GM23248 (cell line): ENCODE measurements around the gene TRPM5. TPM values are rescaled to one million over a fixed set of nuclear protein-coding genes. Genes with fewer than 3 reads are reported as not detected.

Experiments
- DNase-seq: peaks from one replicate; pipeline ENCODE4 v3.0.0-alpha.2; 2015
- H2AFZ ChIP-seq: fragments of 200-600 bp; sonication (generic); 2 replicates; pipeline ENCODE4 v1.6.1; 2016; ENCODE audit warnings: antibody characterized with exemption
- H3F3A ChIP-seq: fragments of 200-600 bp; sonication (generic); 2 replicates; pipeline ENCODE4 v1.6.1; 2016; ENCODE audit warnings: mild to moderate bottlenecking, antibody characterized with exemption, mixed run types; ENCODE audit not compliant: insufficient read depth
- H3K27ac ChIP-seq: fragments of 200-600 bp; sonication (generic); 2 replicates; pipeline ENCODE4 v1.5.1; 2016; ENCODE audit warnings: mild to moderate bottlenecking
- H3K27me3 ChIP-seq: fragments of 200-600 bp; sonication (generic); replicated peaks from 2 replicates; pipeline ENCODE4 v1.6.1; 2016; ENCODE audit warnings: mild to moderate bottlenecking; ENCODE audit not compliant: insufficient read depth
- H3K36me3 ChIP-seq: fragments of 200-600 bp; sonication (generic); 2 replicates; pipeline ENCODE4 v1.6.1; 2016; ENCODE audit warnings: low read depth, mild to moderate bottlenecking
- H3K4me1 ChIP-seq: fragments of 200-600 bp; sonication (generic); 2 replicates; pipeline ENCODE4 v1.6.1; 2016; ENCODE audit warnings: mild to moderate bottlenecking; ENCODE audit not compliant: insufficient read depth
- H3K4me2 ChIP-seq: fragments of 200-600 bp; sonication (generic); one replicate; pipeline ENCODE4 v1.6.1; 2016; ENCODE audit warnings: mild to moderate bottlenecking; ENCODE audit not compliant: unreplicated experiment
- H3K4me3 ChIP-seq: fragments of 200-600 bp; sonication (generic); 2 replicates; pipeline ENCODE4 v1.5.1; 2016; ENCODE audit warnings: mild to moderate bottlenecking
- H3K79me2 ChIP-seq: fragments of 200-600 bp; sonication (generic); 2 replicates; pipeline ENCODE4 v1.6.1; 2016; ENCODE audit warnings: mild to moderate bottlenecking; ENCODE audit not compliant: insufficient read depth
- H3K9ac ChIP-seq: fragments of 200-600 bp; sonication (generic); 2 replicates; pipeline ENCODE4 v1.6.1; 2016; ENCODE audit warnings: mild to moderate bottlenecking
- H3K9me2 ChIP-seq: fragments of 200-600 bp; sonication (generic); 2 replicates; pipeline ENCODE4 v1.6.1; 2016; ENCODE audit warnings: mixed run types, mild to moderate bottlenecking, moderate library complexity; ENCODE audit not compliant: insufficient read depth
- H3K9me3 ChIP-seq: fragments of 200-600 bp; sonication (generic); one replicate; pipeline ENCODE4 v1.6.1; 2017; ENCODE audit warnings: low read depth
- H4K20me1 ChIP-seq: fragments of 200-600 bp; sonication (generic); 2 replicates; pipeline ENCODE4 v1.6.0; 2016; ENCODE audit not compliant: insufficient read depth
- EZH2 ChIP-seq: fragments of 200-600 bp; sonication (generic); IDR thresholded peaks from 2 replicates; pipeline ENCODE4 v1.6.1; 2018; ENCODE audit warnings: antibody characterized with exemption, mild to moderate bottlenecking; ENCODE audit not compliant: insufficient read depth, poor library complexity, severe bottlenecking
- EZH2phosphoT487 ChIP-seq: fragments of 200-600 bp; sonication (generic); IDR thresholded peaks from 2 replicates; pipeline ENCODE4 v1.6.1; 2018; ENCODE audit warnings: antibody characterized with exemption, moderate library complexity, mild to moderate bottlenecking, low read depth; ENCODE audit not compliant: insufficient read depth
- WGBS, 2 experiments: methylation state at CpG; one replicate each; pipeline ENCODE4 v1.1.6; 2015 to 2017; ENCODE audit warnings: low lambda C conversion rate in 2 of 2, low coverage in 1 of 2; ENCODE audit errors: missing lambda C conversion rate in 2 of 2; 5-methylcytosine and 5-hydroxymethylcytosine counted together
- in situ Hi-C: fragments of 300-500 bp; cut with MboI; formaldehyde crosslinking; loops from 2 replicates; pipeline ENCODE4 v1.15.0; 2020
- polyA plus RNA-seq: library from polyadenylated mRNA; unstranded; fragments of >200 nt; fragmentation: Nextera tagmentation; extraction: Ambion mirVana; gene quantifications from 2 replicates; pipeline ENCODE4 v1.2.1, GENCODE V29; 2016
- total RNA-seq: library from RNA; depleted of rRNA; stranded (reverse); fragments of >200 nt; shearing (Covaris generic); gene quantifications from 2 replicates; pipeline ENCODE4 v1.2.3, GENCODE V29; 2014

Gene TRPM5
- total and polyA plus RNA-seq, 2 experiments from 2014 or later = not detected

GRCh38 chr11:2443406-2443805, 908 bp downstream of the TRPM5 start:
- peaks cover 36% of the 10 kb centered on the region for H3K27me3 ChIP-seq
- H3K4me2 ChIP-seq = no peak overlapping the region

DNA sequence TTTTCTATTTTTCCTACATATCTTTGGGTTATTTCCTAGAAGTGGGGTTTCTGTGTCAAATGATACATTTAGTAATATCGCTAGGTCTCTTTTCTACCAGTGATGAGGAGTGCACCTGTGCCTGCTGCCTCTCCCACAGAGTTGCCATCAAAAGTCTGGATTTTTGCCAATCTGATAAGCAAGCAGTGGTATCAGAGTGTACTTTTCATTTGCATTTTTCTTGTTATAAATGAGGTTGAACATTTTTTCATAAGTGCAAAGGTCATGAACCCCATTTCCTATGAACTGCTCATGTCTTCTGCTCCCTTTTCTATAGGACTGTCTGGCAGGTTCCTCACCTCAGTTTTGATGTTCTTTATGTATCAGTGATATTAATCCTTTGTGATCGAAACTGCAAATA, 1.7 kb downstream of the TRPM5 start:
- Histone ChIP-seq H3K79me2 (no peaks in the 10 kb centered on the region), H3K27ac (no peak overlapping the region), H4K20me1 (no peaks in the 10 kb centered on the region), H3K9me3 (no peaks in the 10 kb centered on the region), H3K4me2 (no peak overlapping the region), H2AFZ (no peak overlapping the region), H3K4me1 (no peaks in the 10 kb centered on the region), H3K9me2 (no peaks in the 10 kb centered on the region), H3F3A (no peaks in the 10 kb centered on the region), H3K4me3 (no peak overlapping the region), H3K9ac (no peak overlapping the region), H3K36me3 (no peaks in the 10 kb centered on the region), H3K27me3 (peaks cover 44% of the 10 kb centered on the region)
- in situ Hi-C loops = no loop called here
- 90 to 97% methylated on average over 2 of the region's 2 CpGs for WGBS, 2 experiments
- no peak for TF ChIP-seq EZH2
- no peak for TF ChIP-seq EZH2phosphoT487
- DNase-seq = no peak

More at GRCh38 chr11:2443406-2443805, 908 bp downstream of the TRPM5 start:
- no peak for TF ChIP-seq EZH2
- TF ChIP-seq EZH2phosphoT487 = no peak
- Histone ChIP-seq H3K4me1 (no peaks in the 10 kb centered on the region), H3F3A (no peaks in the 10 kb centered on the region), H3K27ac (no peak overlapping the region), H3K36me3 (no peaks in the 10 kb centered on the region), H3K79me2 (no peaks in the 10 kb centered on the region), H2AFZ (no peak overlapping the region), H3K4me3 (no peak overlapping the region), H3K9ac (no peak overlapping the region), H4K20me1 (no peaks in the 10 kb centered on the region), H3K9me2 (no peaks in the 10 kb centered on the region), H3K9me3 (no peaks in the 10 kb centered on the region)
- DNase-seq = no peak
- WGBS, 2 experiments = 18 to 19% methylated on average over 11 of the region's 11 CpGs
- in situ Hi-C loops = no loop called here

DNA sequence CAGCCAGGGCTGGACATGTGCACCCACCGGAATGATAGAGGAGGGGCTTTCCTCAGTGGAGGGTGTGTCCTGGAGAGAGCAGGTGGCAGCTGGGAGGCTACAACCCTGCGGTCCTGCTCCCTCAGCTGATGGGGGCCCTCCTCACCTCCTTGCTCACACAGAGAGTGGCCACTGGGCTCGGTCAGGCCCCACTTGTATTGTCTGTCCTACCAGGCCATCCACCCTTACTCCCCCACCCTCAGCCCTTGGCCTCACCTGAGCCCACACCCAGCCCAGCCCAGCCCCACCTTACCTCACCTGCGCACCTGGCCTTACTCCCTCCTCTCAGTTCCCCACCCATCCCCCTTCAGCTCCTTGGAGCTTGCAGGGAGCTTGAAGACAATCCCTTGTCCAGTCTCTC, 3.1 kb downstream of the TRPM5 start:
- Histone ChIP-seq H3K9ac (no peak overlapping the region), H3K36me3 (no peaks in the 10 kb centered on the region), H3K4me2 (no peak overlapping the region), H3K79me2 (no peaks in the 10 kb centered on the region), H3K4me3 (no peak overlapping the region), H4K20me1 (no peaks in the 10 kb centered on the region), H3K27ac (no peak overlapping the region), H3F3A (no peaks in the 10 kb centered on the region), H3K9me3 (no peaks in the 10 kb centered on the region), H3K9me2 (no peaks in the 10 kb centered on the region), H2AFZ (no peak overlapping the region), H3K27me3 (peaks cover 46% of the 10 kb centered on the region), H3K4me1 (no peaks in the 10 kb centered on the region)
- DNase-seq = no peak
- TF ChIP-seq EZH2phosphoT487 (no peak), EZH2 (no peak)
- in situ Hi-C loops = no loop called here
- WGBS, 2 experiments = 24 to 29% methylated on average over 3 to 4 of the region's 4 CpGs

DNA sequence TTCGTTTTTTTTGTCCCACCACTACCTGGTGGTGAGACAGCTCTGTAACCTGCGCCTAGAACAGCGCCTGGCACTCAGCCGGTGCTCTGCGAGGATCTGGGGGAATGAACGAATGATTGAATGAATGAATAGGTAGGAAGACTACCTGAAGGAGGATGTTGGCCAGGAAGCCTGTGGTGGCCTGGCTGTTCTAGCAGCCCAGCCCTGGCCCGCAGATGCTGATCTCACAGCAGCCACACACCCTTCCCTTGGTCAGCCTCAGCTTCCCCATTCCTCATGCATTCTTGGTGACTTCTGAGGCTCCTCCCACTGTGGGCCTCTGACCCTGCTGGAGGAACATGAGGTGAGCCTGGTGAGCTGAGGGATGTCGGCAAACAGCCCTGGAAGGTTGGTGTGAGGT, 3.7 kb downstream of the TRPM5 start:
- in situ Hi-C loops = no loop called here
- TF ChIP-seq EZH2phosphoT487 (no peak), EZH2 (no peak)
- Histone ChIP-seq H3K9ac (no peak overlapping the region), H3K79me2 (no peaks in the 10 kb centered on the region), H4K20me1 (no peaks in the 10 kb centered on the region), H3K4me1 (no peaks in the 10 kb centered on the region), H3K27me3 (peaks cover 42% of the 10 kb centered on the region), H3K4me3 (no peak overlapping the region), H2AFZ (no peak overlapping the region), H3F3A (no peaks in the 10 kb centered on the region), H3K36me3 (no peaks in the 10 kb centered on the region), H3K9me2 (no peaks in the 10 kb centered on the region), H3K4me2 (no peak overlapping the region), H3K27ac (no peak overlapping the region), H3K9me3 (no peaks in the 10 kb centered on the region)
- no peak for DNase-seq
- WGBS, 2 experiments = 64 to 72% methylated on average over 8 of the region's 8 CpGs

DNA sequence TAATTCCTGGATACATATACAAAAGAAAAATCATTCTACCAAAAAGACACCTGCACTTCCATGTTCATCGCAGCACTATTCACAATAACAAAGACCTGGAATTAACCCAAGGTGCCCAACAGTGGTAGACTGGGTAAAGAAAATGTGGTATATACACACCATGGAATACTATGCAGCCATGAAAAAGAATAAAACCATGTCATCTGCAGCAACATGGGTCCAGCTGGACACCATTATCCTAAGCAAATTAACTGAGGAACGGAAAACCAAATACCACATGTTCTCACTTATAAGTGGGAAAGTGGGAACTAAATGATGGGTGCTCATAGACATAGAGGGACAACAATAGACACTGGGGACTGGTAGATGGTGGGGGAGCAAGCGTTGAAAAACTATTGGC, 4.5 kb downstream of the TRPM5 start:
- no peak for TF ChIP-seq EZH2phosphoT487
- TF ChIP-seq EZH2 = no peak
- Histone ChIP-seq H3K4me1 (no peaks in the 10 kb centered on the region), H2AFZ (no peak overlapping the region), H3K4me3 (no peak overlapping the region), H3K27me3 (peaks cover 37% of the 10 kb centered on the region), H4K20me1 (no peaks in the 10 kb centered on the region), H3K9me2 (no peaks in the 10 kb centered on the region), H3K9me3 (no peaks in the 10 kb centered on the region), H3K79me2 (no peaks in the 10 kb centered on the region), H3K9ac (no peak overlapping the region), H3K4me2 (no peak overlapping the region), H3F3A (no peaks in the 10 kb centered on the region), H3K36me3 (no peaks in the 10 kb centered on the region), H3K27ac (no peak overlapping the region)
- in situ Hi-C loops = loop anchor here (10.0 kb wide), 1 partner anchor 455 kb away; no protein-coding TSS in a partner anchor
- DNase-seq = no peak
- WGBS, 2 experiments = 36 to 49% methylated on average over 3 of the region's 3 CpGs
